ENCODE measurements around the gene SHQ1. TPM values are rescaled to one million over a fixed set of nuclear protein-coding genes. Genes with fewer than 3 reads are reported as not detected.
A peak's percentile ranks its signal among the peaks of the same experiment; 100 is the strongest.

The SHQ1 gene
- total and polyA plus RNA-seq, 9 of the 15 experiments (the other 6 are each of a cell fraction or from before 2014, with no cell fraction given) = 9.2 to 25.0 (median 14.1) TPM

DNA sequence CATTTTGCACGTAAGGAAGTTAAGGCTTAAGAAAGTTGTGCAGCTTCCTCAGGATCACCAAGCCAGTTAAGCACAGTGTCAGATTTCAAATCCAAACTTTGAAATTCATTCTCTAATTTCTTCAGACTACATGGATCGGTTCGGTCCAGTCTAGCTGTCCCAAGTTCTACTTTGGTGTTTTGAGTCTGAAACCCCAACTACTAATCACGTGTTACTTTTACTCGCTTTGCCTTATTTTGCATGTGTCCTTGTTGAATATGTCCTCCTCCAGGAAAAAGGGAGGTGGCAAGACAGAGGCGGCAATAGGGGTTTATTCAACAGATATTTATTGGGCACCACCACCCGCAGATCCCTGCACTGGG is 39.1 kb upstream of the SHQ1 start:
- Histone ChIP-seq H3K9me3 (replicated peaks; ENCODE audit: control insufficient read depth, insufficient read depth, low read depth, low read length) (no peaks in the 10 kb centered on the region), H3K9me1 (ENCODE audit: control insufficient read depth, insufficient read depth, low read length) (no peaks in the 10 kb centered on the region), H4K20me1 (replicated peaks; ENCODE audit: control insufficient read depth, insufficient read depth, low read length) (no peaks in the 10 kb centered on the region), H3K27ac (ENCODE audit: extremely low read depth, low read depth, low read length) (peak overlapping the region; percentile 52; the same call in 2 of the 3 replicates), H3K4me2 (ENCODE audit: insufficient read depth, low read length) (peak overlapping the region; percentile 96), H2AFZ (ENCODE audit: low read depth, low read length) (peak overlapping the region; percentile 99), H3K4me3 (peak overlapping the region; percentile 48), H3K79me2 (ENCODE audit: control insufficient read depth, insufficient read depth, low read length) (no peaks in the 10 kb centered on the region), H3K36me3 (ENCODE audit: control insufficient read depth, insufficient read depth, low read length) (no peaks in the 10 kb centered on the region), H3K9ac (ENCODE audit: insufficient read depth in 1 of 2, low read depth in 2 of 2, low read length in 2 of 2) (peak overlapping the region; percentile 67 to 85), H3K4me1 (replicated peaks in 1 of 2; ENCODE audit: control insufficient read depth in 2 of 2, insufficient read depth in 2 of 2, low read length in 2 of 2) (peaks cover 4 to 25% of the 10 kb centered on the region in 2 experiments; a peak in 3 of 5 replicates), H3K27me3 (ENCODE audit: control insufficient read depth in 2 of 2, insufficient read depth in 2 of 2, low read length in 2 of 2) (no peaks in the 10 kb centered on the region)
- ChIA-PET CTCF (ENCODE audit: low intra/inter-chr PET ratio) (no interaction called here), POLR2A (interaction anchor here (0.9 to 3.0 kb wide), 2 partner anchors 10 to 11 kb away, joined by 3 to 13 read pairs; no protein-coding TSS in a partner anchor)
- intact Hi-C loops (cut with micrococcal nuclease) (loop anchor here (5.0 kb wide), 3 partner anchors 40 to 110 kb away; partner anchors contain the start of genes PPP4R2 and SHQ1), in situ Hi-C loops (cut with MboI) (no loop called here)
- peak; percentile 67 for FAIRE-seq
- 3% methylated on average over 7 of the region's 7 CpGs for WGBS (ENCODE audit: insufficient coverage, low coverage, missing lambda C conversion rate)
- TF ChIP-seq TAF15 (IDR thresholded peaks at IDR 0.05; ENCODE audit: low read depth, low read length) (no peak), TBP (optimal IDR thresholded peaks at IDR 0.05; ENCODE audit: low read depth, low read length) (peak; percentile 21), ZNF444 (CRISPR knock-in tag; IDR thresholded peaks at IDR 0.05) (no peak), TBL1XR1 (IDR thresholded peaks at IDR 0.05; ENCODE audit: low read length in 2 of 2) (no peak), FOXP1 (CRISPR knock-in tag; IDR thresholded peaks at IDR 0.05) (no peak), ZFX (CRISPR knock-in tag; IDR thresholded peaks at IDR 0.05) (no peak), SIN3B (IDR thresholded peaks at IDR 0.05; ENCODE audit: low read depth) (no peak), BHLHE40 (IDR thresholded peaks at IDR 0.05; ENCODE audit: low read length) (no peak)
- TF ChIP-seq, protein P1, sequence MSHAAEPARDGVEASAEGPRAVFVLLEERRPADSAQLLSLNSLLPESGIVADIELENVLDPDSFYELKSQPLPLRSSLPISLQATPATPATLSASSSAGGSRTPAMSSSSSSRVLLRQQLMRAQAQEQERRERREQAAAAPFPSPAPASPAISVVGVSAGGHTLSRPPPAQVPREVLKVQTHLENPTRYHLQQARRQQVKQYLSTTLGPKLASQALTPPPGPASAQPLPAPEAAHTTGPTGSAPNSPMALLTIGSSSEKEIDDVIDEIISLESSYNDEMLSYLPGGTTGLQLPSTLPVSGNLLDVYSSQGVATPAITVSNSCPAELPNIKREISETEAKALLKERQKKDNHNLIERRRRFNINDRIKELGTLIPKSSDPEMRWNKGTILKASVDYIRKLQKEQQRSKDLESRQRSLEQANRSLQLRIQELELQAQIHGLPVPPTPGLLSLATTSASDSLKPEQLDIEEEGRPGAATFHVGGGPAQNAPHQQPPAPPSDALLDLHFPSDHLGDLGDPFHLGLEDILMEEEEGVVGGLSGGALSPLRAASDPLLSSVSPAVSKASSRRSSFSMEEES (CRISPR knock-in tag; IDR thresholded peaks at IDR 0.05) = 0 out of 2 replicates have a peak, but pooled peaks have one; percentile 40
- TF ChIP-seq, protein P2, sequence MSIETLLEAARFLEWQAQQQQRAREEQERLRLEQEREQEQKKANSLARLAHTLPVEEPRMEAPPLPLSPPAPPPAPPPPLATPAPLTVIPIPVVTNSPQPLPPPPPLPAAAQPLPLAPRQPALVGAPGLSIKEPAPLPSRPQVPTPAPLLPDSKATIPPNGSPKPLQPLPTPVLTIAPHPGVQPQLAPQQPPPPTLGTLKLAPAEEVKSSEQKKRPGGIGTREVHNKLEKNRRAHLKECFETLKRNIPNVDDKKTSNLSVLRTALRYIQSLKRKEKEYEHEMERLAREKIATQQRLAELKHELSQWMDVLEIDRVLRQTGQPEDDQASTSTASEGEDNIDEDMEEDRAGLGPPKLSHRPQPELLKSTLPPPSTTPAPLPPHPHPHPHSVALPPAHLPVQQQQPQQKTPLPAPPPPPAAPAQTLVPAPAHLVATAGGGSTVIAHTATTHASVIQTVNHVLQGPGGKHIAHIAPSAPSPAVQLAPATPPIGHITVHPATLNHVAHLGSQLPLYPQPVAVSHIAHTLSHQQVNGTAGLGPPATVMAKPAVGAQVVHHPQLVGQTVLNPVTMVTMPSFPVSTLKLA (conservative IDR thresholded peaks at IDR 0.05) = peak in 1 of 2 experiments; percentile 31; a peak in 1 of 4 replicates
- no peak for ATAC-seq
- BruUV-seq (replicated peaks) = TSS peak; percentile 70
- peak in 1 of 4 experiments; percentile 27 for DNase-seq (ENCODE audit: extremely low read depth in 1 of 4, low spot score in 3 of 4)
